Activated naive CD4-positive, alpha-beta T cell treated with anti-CD3 and anti-CD28 coated beads, Interleukin-2, amount 50 U/mL, for 72 hours (primary cell): ENCODE results near the gene FNDC1. TPM values are rescaled to one million over a fixed set of nuclear protein-coding genes. Genes with fewer than 3 reads are reported as not detected.
"Not testable (repeated sequence)": the region's sequence is repeated elsewhere in the genome, so short reads cannot be mapped to it uniquely, and the experiment has no call there.

Experiments used
- ATAC-seq, 2 donors: fragments of 150-1000 bp; cut with Tn5 transposase; 2 replicates each; pipeline ENCODE4 v1.10.0; 2021; ENCODE audit warnings: mild to moderate bottlenecking in 2 of 2, moderate library complexity in 2 of 2
- DNase-seq, 2 donors: peaks; one replicate each; pipeline ENCODE4 v3.0.0; 2021 to 2022; ENCODE audit warnings: low spot score in 2 of 2
- H3K27ac Mint-ChIP-seq, 2 donors: one replicate each; pipeline ENCODE4 v1.8.0; 2022; ENCODE audit warnings: mild to moderate bottlenecking in 2 of 2, mixed read lengths in 2 of 2
- H3K36me3 Mint-ChIP-seq, 2 donors: one replicate each; pipeline ENCODE4 v1.8.0; 2022; ENCODE audit warnings: mixed read lengths in 2 of 2
- H3K9me3 Mint-ChIP-seq, 2 donors: one replicate each; pipeline ENCODE4 v1.8.0; 2022; ENCODE audit warnings: mixed read lengths in 2 of 2
- total RNA-seq, 2 donors: library from RNA; stranded (reverse); gene quantifications; one replicate each; pipeline ENCODE4 v1.2.3, GENCODE V29; 2022

FNDC1 gene
- total RNA-seq, result under 1 TPM in 1 of 2 donors, not detected in 1; 0.12 TPM

GRCh38 chr6:159169193-159169555 is at the start of gene FNDC1:
Gene FNDC1 (plus strand): TSS chr6:159169400. CDS start chr6:159169597, 197 bp downstream.
- Mint-ChIP-seq H3K27ac (no peak within 1 kb of the TSS), H3K9me3 (no peaks in the 10 kb centered on the region), H3K36me3 (no peaks in the 10 kb centered on the region)
- ATAC-seq, result peak; percentile 90 to 94
- peak; percentile 64 to 89 for DNase-seq

DNA sequence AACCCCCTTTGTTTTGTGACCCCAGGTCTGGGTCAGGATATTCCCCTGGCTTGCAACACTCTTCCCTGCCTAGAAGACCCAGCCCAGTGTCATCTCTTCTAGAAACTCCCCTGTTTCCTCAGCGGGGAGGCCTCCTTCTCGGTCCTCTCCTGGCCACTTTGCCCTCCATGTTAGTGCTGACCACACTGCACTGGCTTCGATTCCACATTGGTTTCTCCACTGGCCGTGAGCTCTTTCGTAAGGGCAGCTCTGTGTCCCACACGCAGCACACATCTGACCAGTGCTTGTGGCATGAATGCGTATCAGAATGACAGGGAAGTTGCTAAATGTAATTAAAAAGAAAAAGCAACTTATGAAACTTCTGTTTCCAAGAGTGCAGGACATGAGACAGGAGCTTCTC is 49.4 kb upstream of the FNDC1 start:
- peaks cover 0 to 8% of the 10 kb centered on the region in 2 donors for H3K36me3 Mint-ChIP-seq
- ATAC-seq (no peak), DNase-seq (no peak)
- no peak overlapping the region for H3K27ac Mint-ChIP-seq
- H3K9me3 Mint-ChIP-seq, result no peaks in the 10 kb centered on the region

DNA sequence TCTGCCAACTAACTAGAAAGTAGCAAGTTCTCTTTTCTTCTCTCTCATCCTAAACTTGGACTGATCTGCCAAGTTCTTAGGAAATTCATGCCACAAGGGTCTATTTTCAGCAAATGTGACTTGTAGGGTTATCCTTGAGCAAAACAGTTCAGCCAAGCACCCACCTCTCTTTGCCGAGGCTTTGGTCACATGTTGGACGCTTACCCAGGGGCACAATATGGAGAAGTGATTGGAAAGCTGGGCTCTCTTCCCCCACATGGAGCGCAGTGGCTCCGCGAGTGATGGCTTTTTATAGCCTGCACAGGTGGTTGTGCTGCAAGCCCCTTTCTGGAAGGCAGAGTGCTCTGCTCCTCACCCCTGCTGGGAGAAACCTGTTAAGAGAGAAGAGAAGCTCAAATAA is 47.7 kb upstream of the FNDC1 start:
- no peak overlapping the region for H3K27ac Mint-ChIP-seq
- H3K9me3 Mint-ChIP-seq, result no peaks in the 10 kb centered on the region
- no peak for ATAC-seq
- peaks cover 0 to 8% of the 10 kb centered on the region in 2 donors for H3K36me3 Mint-ChIP-seq
- DNase-seq, result no peak

- H3K27ac Mint-ChIP-seq, result no peak overlapping the region
- DNase-seq, result no peak
- H3K9me3 Mint-ChIP-seq, result no peaks in the 10 kb centered on the region
- H3K36me3 Mint-ChIP-seq, result peaks cover 0 to 8% of the 10 kb centered on the region in 2 donors
- no peak for ATAC-seq
Observed at GRCh38 chr6:159122453-159122852, 46.7 kb upstream of the FNDC1 start.

DNA sequence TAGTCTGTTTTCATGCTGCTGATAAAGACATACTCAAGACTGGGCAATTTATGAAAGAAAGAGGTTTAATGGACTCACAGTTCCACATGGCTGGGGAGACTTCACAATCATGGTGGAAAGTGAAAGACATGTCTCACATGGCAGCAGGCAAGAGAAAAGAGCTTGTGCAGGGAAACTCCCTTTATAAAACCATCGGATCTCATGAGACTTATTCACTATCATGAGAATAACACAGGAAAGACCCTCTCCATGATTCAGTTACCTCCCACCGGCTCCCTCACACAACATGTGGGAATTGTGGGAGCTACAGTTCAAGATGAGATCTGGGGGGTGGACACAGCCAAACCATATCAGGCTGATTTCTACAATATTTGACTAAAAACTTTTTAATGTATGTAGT is 45.4 kb upstream of the FNDC1 start:
- not testable (repeated sequence) for H3K36me3 Mint-ChIP-seq, H3K9me3 Mint-ChIP-seq, ATAC-seq, DNase-seq, H3K27ac Mint-ChIP-seq

GRCh38 chr6:159125014-159125609 is 44.1 kb upstream of the FNDC1 start:
- no peaks in the 10 kb centered on the region for H3K9me3 Mint-ChIP-seq
- no peaks in the 10 kb centered on the region for H3K36me3 Mint-ChIP-seq
- ATAC-seq (no peak), DNase-seq (no peak)
- H3K27ac Mint-ChIP-seq, result no peak overlapping the region

DNA sequence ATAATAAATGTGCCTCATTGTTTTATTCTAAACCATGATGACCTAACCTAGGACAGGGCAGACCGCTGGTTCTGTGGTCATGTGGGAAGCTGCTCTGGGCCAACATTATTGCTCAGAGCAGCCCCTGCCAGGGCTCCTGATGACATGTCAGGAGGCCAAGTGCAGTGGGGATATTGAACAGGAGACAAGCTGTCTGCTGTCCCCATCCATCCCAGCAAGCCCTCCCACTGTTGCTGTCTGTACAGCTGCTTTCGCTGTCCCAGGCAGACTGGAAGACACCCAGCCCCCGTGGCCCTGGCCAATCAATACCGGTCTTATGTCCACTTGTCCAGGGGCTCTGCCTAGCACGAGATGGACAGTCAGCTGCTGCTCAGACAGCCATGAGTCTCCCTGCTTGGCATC is 43.2 kb upstream of the FNDC1 start:
- ATAC-seq (no peak), DNase-seq (no peak)
- H3K36me3 Mint-ChIP-seq, result no peaks in the 10 kb centered on the region
- H3K27ac Mint-ChIP-seq, result no peak overlapping the region
- no peaks in the 10 kb centered on the region for H3K9me3 Mint-ChIP-seq

- Mint-ChIP-seq H3K9me3 (no peaks in the 10 kb centered on the region), H3K27ac (no peak overlapping the region), H3K36me3 (no peaks in the 10 kb centered on the region)
- ATAC-seq (no peak), DNase-seq (no peak)
Observed at GRCh38 chr6:159126590-159126989, 42.6 kb upstream of the FNDC1 start.

GRCh38 chr6:159127701-159128100 is 41.5 kb upstream of the FNDC1 start:
- H3K27ac Mint-ChIP-seq, result no peak overlapping the region
- no peaks in the 10 kb centered on the region for H3K36me3 Mint-ChIP-seq
- ATAC-seq (no peak), DNase-seq (no peak)
- H3K9me3 Mint-ChIP-seq, result no peaks in the 10 kb centered on the region

- DNase-seq (no peak), ATAC-seq (no peak)
- no peak overlapping the region for H3K27ac Mint-ChIP-seq
- H3K9me3 Mint-ChIP-seq, result no peaks in the 10 kb centered on the region
- H3K36me3 Mint-ChIP-seq, result no peaks in the 10 kb centered on the region
Observed at GRCh38 chr6:159128978-159129377, 40.2 kb upstream of the FNDC1 start.

- no peak overlapping the region for H3K27ac Mint-ChIP-seq
- no peaks in the 10 kb centered on the region for H3K9me3 Mint-ChIP-seq
- no peaks in the 10 kb centered on the region for H3K36me3 Mint-ChIP-seq
- DNase-seq (no peak), ATAC-seq (no peak)
Observed at GRCh38 chr6:159130846-159131245, 38.4 kb upstream of the FNDC1 start.

DNA sequence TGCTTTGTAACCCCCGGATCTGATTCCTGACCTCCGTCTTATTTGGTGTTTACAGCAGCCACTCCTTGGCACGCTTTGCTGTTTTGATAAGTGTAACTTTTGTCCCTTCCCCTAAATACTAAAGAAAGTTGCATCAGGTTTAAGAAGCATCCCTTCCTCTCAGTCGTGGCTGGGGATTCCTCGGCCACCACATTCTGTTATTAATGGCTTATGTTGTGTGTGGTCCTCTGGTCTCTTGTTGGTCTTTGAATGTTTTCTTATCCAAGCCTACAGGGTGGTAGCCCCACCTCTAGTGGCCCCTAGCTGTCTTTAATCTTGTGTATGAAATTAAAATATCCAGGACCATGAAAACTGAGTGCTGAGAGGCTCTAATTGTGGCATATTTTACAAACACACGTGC is 37.5 kb upstream of the FNDC1 start:
- Mint-ChIP-seq H3K27ac (peak overlapping the region in 1 of 2 donors; percentile 55), H3K9me3 (no peaks in the 10 kb centered on the region), H3K36me3 (no peaks in the 10 kb centered on the region)
- DNase-seq (no peak), ATAC-seq (no peak)

DNA sequence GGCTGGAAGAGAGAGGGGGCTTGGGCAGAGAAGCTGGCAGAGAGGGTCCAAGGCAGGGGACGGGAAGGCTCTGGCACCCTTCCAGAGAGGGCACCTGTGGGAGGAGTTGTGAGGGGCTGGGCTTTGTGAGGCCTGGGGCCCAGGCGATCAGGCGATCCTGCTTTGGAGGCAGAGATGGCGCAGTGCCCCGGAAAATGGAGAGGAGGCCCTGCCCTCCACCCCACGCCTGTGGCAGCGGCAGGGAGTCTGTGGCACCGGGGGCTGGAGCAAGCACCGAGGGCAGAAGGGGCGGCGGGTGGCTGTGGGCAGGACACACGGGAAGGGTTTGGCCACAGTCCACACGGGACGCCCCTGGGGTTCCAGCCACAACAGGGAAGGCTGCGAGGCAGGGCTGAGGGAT is 36.5 kb upstream of the FNDC1 start:
- ATAC-seq (no peak), DNase-seq (no peak)
- Mint-ChIP-seq H3K27ac (peak overlapping the region in 1 of 2 donors; percentile 7), H3K9me3 (no peaks in the 10 kb centered on the region), H3K36me3 (no peaks in the 10 kb centered on the region)

DNA sequence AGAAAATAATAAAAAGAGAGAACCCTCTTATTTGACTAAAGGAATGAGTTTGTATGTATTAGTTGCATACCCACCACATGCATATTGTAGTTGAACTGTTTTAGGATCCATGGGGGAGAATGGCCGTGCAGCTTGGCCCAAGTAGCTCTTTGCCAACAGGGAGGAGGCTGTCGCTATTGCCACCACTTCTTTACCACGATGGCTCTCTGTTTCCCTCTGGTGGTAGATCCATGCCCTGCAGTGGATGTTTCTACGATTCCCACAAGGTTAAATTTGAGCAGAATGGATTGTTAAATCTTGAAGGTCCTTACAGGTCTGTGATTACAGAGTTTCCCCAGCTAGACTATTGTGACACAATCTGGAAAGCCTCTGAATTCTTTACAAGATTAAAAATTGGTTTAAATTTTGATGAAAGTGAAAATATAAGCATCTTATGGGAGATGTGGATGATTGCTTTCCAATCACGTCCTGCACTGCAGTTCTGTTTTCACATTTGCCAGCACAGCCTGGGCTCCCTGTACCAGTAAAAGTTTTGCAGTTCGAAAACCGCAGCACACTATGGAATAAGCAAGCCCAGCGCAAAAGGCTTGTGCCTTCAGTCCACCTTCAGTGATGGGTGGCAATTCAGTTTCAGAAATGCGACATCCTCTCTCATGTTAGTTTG is 34.4 kb upstream of the FNDC1 start:
- Mint-ChIP-seq H3K36me3 (no peaks in the 10 kb centered on the region), H3K9me3 (no peaks in the 10 kb centered on the region), H3K27ac (no peak overlapping the region)
- DNase-seq (peak in 1 of 2 donors; percentile 83), ATAC-seq (peak; percentile 75 to 77)

DNA sequence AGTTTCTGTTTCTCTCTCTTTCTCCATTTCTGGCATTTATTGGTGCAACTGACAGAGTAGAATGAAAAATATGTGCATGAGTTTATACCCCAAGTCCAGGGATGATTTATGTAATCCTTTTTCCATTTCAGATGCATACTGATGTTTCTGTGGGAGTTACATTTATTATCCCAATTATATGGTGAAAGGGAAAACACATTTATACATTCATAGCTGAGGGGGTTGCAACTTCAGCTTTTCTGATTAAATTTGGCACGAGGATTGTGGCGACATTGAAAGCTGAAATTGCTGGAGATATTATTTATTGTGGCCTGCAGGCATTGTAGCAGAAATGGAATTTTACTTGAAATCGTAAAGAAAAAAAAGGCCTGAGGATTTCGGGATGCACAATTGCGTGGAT is 31.5 kb upstream of the FNDC1 start:
- H3K36me3 Mint-ChIP-seq, result peaks cover 0 to 7% of the 10 kb centered on the region in 2 donors
- ATAC-seq, result no peak

GRCh38 chr6:159142531-159142930 is 26.7 kb upstream of the FNDC1 start:
- Mint-ChIP-seq H3K36me3 (peaks cover 0 to 7% of the 10 kb centered on the region in 2 donors), H3K27ac (no peak overlapping the region), H3K9me3 (peaks cover 0 to 6% of the 10 kb centered on the region in 2 donors)
- ATAC-seq (no peak), DNase-seq (no peak)

More for the DNA sequence above, 31.5 kb upstream of the FNDC1 start:
- Mint-ChIP-seq H3K27ac (no peak overlapping the region), H3K9me3 (peaks cover 0 to 6% of the 10 kb centered on the region in 2 donors)
- no peak for DNase-seq

- H3K36me3 Mint-ChIP-seq, result no peaks in the 10 kb centered on the region
- DNase-seq, result no peak
- H3K27ac Mint-ChIP-seq, result no peak overlapping the region
- H3K9me3 Mint-ChIP-seq, result no peaks in the 10 kb centered on the region
- no peak for ATAC-seq
Observed at GRCh38 chr6:159148641-159149040, 20.6 kb upstream of the FNDC1 start.

GRCh38 chr6:159149641-159150040 is 19.6 kb upstream of the FNDC1 start:
- Mint-ChIP-seq H3K9me3 (no peaks in the 10 kb centered on the region), H3K27ac (no peak overlapping the region), H3K36me3 (no peaks in the 10 kb centered on the region)
- ATAC-seq (no peak), DNase-seq (no peak)
